Erythroblast (primary cell): ENCODE results near the gene CACNA1H.

Experiments used
- GATA1 ChIP-seq: IDR thresholded peaks from 2 replicates; pipeline ENCODE4 v1.6.1; 2011; ENCODE audit warnings: low read depth, mild to moderate bottlenecking, control low read depth, low read length, moderate library complexity
- POLR2A ChIP-seq: IDR thresholded peaks from 2 replicates; pipeline ENCODE4 v1.6.1; 2011; ENCODE audit warnings: mild to moderate bottlenecking, low read length

- no peak for TF ChIP-seq POLR2A
- no peak for TF ChIP-seq GATA1
Observed at GRCh38 chr16:1154887-1155331, 2.0 kb downstream of the CACNA1H start.
